GM19455 (cell line): ENCODE results near the gene MRPL14.
"Not testable (repeated sequence)": the region's sequence is repeated elsewhere in the genome, so short reads cannot be mapped to it uniquely, and the experiment has no call there.

Experiments
- ATAC-seq: cut with Tn5 transposase; IDR thresholded peaks from one replicate; pipeline ENCODE4 v1.9.1; 2021; ENCODE audit not compliant: unreplicated experiment

MRPL14 gene

DNA sequence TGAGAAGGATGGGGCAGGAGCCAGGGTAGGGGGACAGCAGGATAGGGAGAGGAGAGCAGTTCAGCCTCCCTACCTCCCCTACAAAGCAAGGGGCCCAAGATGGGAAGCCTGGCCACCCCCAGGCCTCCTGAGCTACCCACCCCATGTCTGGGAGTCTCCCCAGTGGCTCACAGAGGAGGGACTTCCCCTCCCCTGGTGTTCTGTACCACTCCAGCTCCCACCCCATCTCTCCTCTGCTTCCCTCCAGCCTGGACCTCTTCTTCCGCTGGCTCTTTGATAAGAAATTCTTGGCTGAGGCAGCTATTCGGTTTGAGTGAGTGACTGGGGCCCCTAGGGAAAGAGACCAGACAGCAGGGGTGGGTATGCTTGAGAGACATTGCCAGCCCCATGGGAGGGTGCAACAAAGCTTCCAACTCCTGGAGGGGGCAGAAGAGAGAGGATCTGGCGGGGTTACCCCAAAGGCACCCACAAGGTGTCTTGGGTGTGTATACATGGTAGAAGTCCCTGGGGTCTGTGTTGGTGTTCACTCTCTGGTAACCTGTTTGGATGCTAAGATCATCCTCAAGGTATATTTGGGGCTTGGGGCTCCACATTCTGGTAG, 23.2 kb upstream of the MRPL14 start:
- no peak for ATAC-seq

DNA sequence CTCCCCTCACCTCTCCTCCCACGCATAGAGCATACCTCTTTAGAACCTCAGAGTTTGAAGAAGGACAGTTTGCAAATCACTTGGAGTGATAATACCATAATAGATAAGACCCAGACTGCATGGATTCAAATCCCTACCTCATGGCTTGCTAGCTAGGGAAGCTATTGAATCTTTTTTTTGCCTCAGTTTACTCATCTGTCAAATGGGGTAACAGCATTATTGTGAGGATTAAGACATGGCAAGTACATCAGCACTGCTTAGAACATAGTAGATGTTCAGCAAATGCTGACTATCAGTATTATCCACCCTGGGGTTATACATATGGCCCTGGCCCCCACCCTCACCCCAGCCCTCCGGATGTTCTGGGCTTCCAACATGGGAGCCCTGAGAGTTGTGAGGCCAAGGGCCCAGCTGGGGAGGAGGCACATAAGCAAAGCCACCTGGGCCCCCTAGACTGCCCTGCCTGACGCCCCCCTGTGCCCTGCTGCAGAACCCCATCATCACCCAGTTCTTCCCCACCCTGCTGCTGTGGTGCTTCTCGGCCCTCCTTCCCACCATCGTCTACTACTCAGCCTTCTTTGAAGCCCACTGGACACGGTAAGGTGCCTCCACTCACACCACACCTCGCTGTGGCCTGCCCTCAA, 22.2 kb upstream of the MRPL14 start:
- ATAC-seq: no peak

DNA sequence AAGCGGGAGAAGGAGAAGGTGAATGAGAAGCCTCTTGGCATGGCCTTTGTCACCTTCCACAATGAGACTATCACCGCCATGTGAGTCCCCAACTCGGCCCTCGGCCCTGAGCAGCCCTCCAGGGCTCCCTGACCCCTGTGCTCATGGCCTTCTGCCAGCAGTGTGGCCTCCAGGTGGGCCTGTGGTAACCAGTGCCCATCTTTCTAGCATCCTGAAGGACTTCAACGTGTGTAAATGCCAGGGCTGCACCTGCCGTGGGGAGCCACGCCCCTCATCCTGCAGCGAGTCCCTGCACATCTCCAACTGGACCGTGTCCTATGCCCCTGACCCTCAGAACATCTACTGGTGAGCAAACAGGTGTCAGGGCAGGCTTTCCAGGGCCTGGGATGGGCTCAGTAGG, 21.1 kb upstream of the MRPL14 start:
- no peak for ATAC-seq

DNA sequence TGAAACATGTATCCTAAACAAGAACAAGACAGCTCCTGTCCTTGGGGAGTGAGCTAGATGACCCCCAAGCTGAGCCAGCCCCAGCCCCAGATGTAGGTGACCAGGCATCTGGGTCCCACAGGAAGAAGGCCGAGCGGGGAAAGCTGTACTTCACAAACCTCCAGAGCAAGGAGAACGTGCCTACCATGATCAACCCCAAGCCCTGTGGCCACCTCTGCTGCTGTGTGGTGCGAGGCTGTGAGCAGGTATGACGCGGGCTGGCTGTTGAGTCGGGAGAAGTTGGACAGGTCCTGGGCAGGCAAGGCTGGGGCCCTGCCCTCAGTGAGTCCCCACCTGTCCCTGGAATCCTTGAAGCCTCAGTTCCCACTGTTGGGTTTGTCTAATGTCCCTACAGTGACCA, 20.0 kb upstream of the MRPL14 start:
- no peak for ATAC-seq

GRCh38 chr6:44146685-44147084, 19.4 kb upstream of the MRPL14 start:
- no peak for ATAC-seq

- ATAC-seq: no peak
Measured at GRCh38 chr6:44145839-44146238, 18.6 kb upstream of the MRPL14 start.

GRCh38 chr6:44144536-44144935, 17.3 kb upstream of the MRPL14 start:
- ATAC-seq: not testable (repeated sequence)

DNA sequence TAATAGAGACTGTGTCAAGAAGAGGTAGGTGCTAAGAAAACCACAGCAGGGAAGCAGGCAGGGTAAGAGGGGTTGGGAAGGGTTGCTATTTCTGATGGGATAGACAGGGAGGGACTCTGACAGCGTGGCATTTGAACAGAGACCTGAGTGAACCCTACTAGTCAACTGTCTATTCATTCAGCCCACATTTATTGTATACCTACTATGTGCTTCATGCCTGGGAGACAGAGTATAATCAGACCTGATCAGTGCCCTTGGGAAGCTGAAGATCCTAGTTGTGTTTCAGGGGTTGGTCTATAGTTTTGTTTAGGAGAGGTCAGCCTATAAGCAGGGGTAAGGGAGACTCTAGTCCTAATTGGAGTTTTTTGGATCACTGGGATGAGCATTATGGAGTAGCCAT, 16.5 kb upstream of the MRPL14 start:
- no peak for ATAC-seq

GRCh38 chr6:44142835-44143234, 15.6 kb upstream of the MRPL14 start:
- ATAC-seq: no peak

- no peak for ATAC-seq
Measured at GRCh38 chr6:44139351-44139743, 12.1 kb upstream of the MRPL14 start.

GRCh38 chr6:44138717-44139350, 11.6 kb upstream of the MRPL14 start:
- ATAC-seq: no peak

DNA sequence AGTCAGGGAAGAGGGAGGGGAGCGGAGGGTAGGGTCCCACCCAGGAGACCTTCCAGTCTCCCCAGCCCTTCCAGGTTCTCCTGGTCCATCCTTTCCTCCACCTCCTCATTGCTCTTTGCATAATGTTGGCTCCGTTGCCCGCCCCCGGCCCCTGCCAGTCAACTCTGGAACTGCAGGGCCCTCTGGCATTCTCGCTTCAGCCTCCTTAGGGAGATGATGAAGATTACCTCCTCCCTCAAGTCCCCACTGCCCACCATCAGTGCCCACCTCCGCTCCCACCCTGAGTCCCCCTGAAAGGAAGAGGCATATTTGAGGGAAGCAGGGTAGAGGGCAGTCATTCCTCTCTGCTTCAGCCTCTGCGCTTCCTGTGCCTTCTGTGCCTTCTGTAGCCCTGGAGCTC, 8.6 kb upstream of the MRPL14 start:
- no peak for ATAC-seq

DNA sequence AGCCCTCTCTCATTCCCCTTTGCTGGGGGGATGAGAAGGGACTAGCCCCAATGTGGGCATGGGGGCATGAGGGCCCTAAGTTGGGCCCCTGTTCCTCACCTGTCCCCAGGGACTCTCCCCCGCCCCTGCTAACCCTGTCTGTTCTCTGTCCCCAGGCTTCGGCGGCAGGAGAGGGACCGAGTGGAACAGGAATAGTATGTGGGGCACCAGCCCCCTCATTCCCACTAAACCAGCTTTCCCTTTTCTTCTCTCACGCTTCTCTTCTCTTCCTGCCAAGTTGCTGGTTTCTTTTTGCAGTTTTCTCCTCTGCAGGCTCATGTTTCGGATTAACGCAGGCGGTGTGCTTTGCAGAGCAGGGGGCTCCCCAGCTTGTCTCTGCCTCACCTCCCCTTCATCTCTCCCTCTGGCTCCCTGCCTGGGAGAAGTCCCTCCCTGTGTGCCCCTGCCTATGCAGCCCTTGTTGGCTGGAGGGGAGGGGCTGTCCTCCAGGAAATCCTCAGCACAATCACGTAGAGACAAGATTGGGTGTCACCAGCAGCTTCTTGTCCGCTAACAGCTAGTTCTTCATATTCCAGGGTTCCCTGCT, 8.0 kb upstream of the MRPL14 start:
- no peak for ATAC-seq

- no peak for ATAC-seq
Measured at GRCh38 chr6:44133981-44134711, 6.9 kb upstream of the MRPL14 start.

DNA sequence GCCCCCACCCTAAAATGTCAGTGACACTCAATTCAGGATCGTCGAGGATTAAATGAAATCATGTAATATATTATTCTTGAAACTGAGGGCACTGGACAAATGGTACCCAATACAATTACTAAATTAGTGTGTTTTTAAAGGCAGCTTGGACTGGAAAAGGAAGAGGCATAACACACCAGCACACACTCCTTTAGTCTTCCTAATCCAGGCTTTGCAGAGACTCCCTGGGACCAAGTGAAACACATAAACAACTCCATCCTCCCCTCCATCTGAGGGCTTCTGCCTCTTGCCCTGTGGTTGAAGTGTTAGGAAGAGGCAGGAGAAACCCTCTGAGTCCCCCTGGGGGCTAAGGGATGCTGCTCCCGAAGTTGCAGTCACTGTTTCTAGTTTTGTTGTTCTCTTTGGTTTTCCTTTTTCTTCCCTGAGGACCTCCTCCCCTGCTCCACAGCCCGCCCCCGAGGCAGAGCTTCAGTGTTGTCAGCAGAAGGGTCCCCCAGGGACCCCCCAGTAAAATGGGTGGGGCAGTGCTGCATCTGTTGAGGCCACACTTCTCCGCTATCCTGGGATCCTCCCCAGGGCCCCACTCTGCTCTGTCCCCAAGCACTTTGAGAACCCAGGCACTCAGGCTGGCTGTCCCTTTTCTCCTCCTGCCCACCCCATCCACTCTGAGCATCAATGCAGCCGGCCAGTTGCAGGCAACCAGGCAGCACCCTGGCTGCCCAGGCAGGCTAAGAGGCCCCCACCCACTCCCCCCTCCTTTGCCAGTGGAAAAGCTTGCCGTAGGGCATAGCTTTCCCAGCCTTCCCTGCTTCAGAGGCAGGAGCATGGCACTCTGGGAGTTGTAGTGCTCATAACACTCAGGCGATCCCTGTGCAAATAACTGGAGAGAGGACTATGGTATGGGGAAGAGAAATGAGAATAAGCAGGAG, 6.0 kb upstream of the MRPL14 start:
- no peak for ATAC-seq

- no peak for ATAC-seq
Measured at GRCh38 chr6:44132476-44132875, 5.2 kb upstream of the MRPL14 start.

- no peak for ATAC-seq
Measured at GRCh38 chr6:44131892-44132291, 4.6 kb upstream of the MRPL14 start.

DNA sequence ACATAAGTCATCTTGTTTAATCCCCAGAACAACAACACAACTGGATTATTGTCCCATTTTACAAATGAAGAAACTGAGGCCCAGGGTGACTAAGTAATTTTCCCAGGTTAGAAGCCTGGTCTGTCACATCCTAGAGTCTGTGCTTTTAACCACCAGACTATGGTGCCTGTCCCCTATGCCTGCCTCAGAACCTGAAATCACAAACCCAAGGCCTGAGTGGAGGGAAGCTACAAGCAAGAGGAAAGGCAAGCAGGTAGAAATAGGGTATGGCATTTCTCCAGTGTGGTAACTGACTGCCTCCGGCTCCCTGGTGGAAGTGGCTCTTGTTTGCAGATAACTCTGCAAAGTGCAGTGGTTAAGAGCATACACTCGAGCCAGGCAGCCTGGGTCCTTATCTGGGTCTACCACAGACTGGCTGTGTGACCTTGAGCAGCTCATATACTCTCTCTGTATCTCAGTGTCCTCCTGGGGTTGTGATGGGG, 2.6 kb upstream of the MRPL14 start:
- no peak for ATAC-seq

GRCh38 chr6:44128020-44128917, 1.0 kb upstream of the MRPL14 start:
- ATAC-seq: no peak
